Right forelimb (tissue), 1 donor: ENCODE measurements around the gene LRBA.

Experiments
- DNase-seq: peaks from one replicate; pipeline ENCODE4 v3.0.0-alpha.2; 2018

LRBA gene

GRCh38 chr4:150218447-150218846 lies 796.6 kb downstream of the LRBA start:
- no peak for DNase-seq

- DNase-seq: no peak
Measured at GRCh38 chr4:150217808-150218207, 797.3 kb downstream of the LRBA start.

- no peak for DNase-seq
Measured at GRCh38 chr4:150217192-150217591, 797.9 kb downstream of the LRBA start.

- DNase-seq: no peak
Measured at GRCh38 chr4:150216726-150217125, 798.4 kb downstream of the LRBA start.

- DNase-seq: no peak
Measured at GRCh38 chr4:150215601-150216000, 799.5 kb downstream of the LRBA start.
